Measurements from ENCODE around the gene DNAJA3.

DNA sequence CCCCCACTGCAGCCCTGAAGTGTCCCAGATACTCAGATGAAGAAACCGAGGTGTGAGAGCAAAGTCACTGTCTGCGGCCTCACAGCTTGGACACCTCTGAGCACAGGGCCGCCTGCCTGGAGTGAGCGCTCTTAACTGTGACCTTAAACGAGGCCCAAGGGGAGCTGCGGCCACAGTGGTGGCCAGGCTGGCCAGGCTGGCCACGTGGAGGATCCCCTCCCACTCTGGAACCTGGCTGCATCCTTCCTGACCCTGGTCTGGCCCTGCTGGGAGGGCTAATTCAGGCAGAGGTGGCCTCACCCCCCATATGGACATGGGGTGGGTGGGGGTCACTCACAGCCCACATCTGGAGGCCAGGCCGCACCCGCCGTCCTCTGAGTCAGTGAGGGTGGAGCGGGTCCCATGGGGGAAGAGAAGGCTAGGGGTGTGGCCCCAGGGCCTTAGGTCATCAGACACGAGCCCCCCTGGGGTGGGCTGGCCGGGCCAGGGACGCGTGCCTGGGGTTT lies 47.5 kb upstream of the DNAJA3 start:
- TF ChIP-seq POLR2A (IDR thresholded peaks at IDR 0.05) (no peak), POLR2AphosphoS5 (IDR thresholded peaks at IDR 0.05) (no peak)
- TF ChIP-seq, protein P1, sequence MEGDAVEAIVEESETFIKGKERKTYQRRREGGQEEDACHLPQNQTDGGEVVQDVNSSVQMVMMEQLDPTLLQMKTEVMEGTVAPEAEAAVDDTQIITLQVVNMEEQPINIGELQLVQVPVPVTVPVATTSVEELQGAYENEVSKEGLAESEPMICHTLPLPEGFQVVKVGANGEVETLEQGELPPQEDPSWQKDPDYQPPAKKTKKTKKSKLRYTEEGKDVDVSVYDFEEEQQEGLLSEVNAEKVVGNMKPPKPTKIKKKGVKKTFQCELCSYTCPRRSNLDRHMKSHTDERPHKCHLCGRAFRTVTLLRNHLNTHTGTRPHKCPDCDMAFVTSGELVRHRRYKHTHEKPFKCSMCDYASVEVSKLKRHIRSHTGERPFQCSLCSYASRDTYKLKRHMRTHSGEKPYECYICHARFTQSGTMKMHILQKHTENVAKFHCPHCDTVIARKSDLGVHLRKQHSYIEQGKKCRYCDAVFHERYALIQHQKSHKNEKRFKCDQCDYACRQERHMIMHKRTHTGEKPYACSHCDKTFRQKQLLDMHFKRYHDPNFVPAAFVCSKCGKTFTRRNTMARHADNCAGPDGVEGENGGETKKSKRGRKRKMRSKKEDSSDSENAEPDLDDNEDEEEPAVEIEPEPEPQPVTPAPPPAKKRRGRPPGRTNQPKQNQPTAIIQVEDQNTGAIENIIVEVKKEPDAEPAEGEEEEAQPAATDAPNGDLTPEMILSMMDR (IDR thresholded peaks at IDR 0.05), result no peak
